Psoas muscle (tissue), 8 donors: ENCODE data around the gene ZMIZ1. TPM values are rescaled to one million over a fixed set of nuclear protein-coding genes. Genes with fewer than 3 reads are reported as not detected.

ENCODE experiments used
- ATAC-seq, 4 donors: fragments of 200-7000 bp; cut with Tn5 transposase; one replicate each; pipeline ENCODE4 v1.9.1; 2020; ENCODE audit warnings: moderate library complexity in 3 of 4, mild to moderate bottlenecking in 2 of 4
- DNase-seq, 2 donors: peaks; one replicate each; pipeline ENCODE4 v3.0.0-alpha.2; 2020
- H3K27ac ChIP-seq: fragments of 200-600 bp; one replicate; pipeline ENCODE4 v1.8.0; 2022
- H3K27me3 ChIP-seq, 3 donors: fragments of 200-600 bp in 1 of 3; one replicate each; pipeline versions ENCODE4 v1.6.1 to v1.8.0; 2013 to 2022; ENCODE audit warnings: low read length in 2 of 3, mild to moderate bottlenecking in 2 of 3, moderate library complexity in 1 of 3; ENCODE audit not compliant: insufficient read depth in 3 of 3
- H3K36me3 ChIP-seq, 2 donors: fragments of 200-600 bp in 1 of 2; one replicate each; pipeline versions ENCODE4 v1.6.1 to v1.8.0; 2013 to 2022; ENCODE audit warnings: low read depth in 1 of 2, mild to moderate bottlenecking in 1 of 2, moderate library complexity in 1 of 2; ENCODE audit not compliant: insufficient read depth in 1 of 2
- H3K4me1 ChIP-seq: fragments of 200-600 bp; one replicate; pipeline ENCODE4 v1.8.0; 2022
- H3K4me3 ChIP-seq: fragments of 200-600 bp; one replicate; pipeline ENCODE4 v1.8.0; 2022; ENCODE audit warnings: mild to moderate bottlenecking
- H3K9me3 ChIP-seq: fragments of 200-600 bp; one replicate; pipeline ENCODE4 v1.8.0; 2022
- WGBS, 3 donors: extraction: QIAGEN DNeasy Blood & Tissue Kit; methylation state at CpG; one replicate each; pipeline versions ENCODE4 v1.1.6 to v1.1.7; 2013; 5-methylcytosine and 5-hydroxymethylcytosine counted together
- intact Hi-C, 2 donors: fragments of 100-400 bp; cut with DNase I; formaldehyde crosslinking; loops; one replicate each; pipeline versions ENCODE4 v1.11.0 to v1.14.2; 2022
- polyA plus RNA-seq, 3 donors: library from polyadenylated mRNA; stranded (reverse); fragments of 200-250 nt; gene quantifications; one replicate each; pipeline ENCODE4 v1.2.3, GENCODE V29; 2013
- total RNA-seq, 4 donors: library from RNA; stranded (reverse); fragmentation: NEBNext Ultra II Directional in 2 of 4; extraction: Animal tissue kit (Norgen Biotek cat#: 25700) in 2 of 4; gene quantifications; one replicate each; pipeline versions ENCODE4 v1.2.1 to v1.2.4, GENCODE V29; 2021 to 2023
- TF ChIP-seq, protein P1 (sequence below): fragments of 200-600 bp; IDR thresholded peaks from one replicate; pipeline ENCODE4 v1.8.0; 2022; ENCODE audit warnings: antibody characterized with exemption
- donor health status: healthy with polysubstance abuse.
- donor health status: DM: no; HTN: no; CAD: no; lungs with moderate emphysema.
- donor health status: Bipolar disorder and iron deficiency.
- donor health status: healthy.
- donor health status: DM: yes; HTN: yes; CAD: no.
- donor health status: DM: no; HTN: no; CAD: no.
- donor health status: DM: no; HTN: no; CAD: no.
- donor health status: DM: yes; HTN: yes; CAD: no.

ZMIZ1 gene
- total and polyA plus RNA-seq, 7 donors, result 10.4 to 37.6 (median 30.0) TPM

DNA sequence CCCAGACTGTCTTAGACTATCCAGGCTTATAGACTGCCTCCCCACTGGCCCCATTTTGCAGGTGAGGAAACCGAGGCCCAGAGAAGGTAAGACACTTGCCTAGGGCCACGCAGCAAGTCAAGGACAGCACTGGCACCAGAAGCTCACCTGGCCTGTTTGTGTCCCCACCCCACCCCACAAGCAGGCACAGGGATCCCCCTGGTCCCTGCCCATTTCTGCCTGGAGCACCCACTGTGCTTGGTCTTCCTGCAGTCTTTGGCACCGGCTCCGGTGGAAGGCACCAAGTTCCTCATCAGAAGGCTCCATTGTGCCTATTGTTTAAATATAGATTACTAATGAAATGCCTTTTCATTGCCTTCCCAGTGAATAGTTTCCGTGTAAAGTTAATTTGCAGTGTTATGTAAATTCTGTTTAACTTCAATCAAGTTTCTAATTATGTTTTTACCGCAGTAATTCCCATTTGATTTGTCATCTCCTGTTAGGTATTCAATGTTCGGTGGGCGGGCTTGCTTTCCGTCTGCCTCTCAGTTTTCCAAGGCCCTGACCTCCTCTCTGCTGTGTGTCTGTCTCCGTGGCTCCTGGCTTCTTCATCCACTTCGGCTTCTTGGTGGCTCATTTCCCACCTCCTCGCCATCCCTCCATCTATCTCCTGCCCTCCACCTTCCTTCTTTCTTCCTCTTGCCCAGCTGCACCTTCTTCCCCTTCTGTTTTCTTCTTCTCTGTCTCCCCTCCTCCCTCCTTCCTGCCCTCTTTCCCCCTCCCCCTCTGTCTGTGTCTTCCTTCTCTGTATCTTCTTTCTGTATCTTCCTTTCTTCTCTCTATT is 75.8 kb downstream of the ZMIZ1 start:
- TF ChIP-seq, protein P1, sequence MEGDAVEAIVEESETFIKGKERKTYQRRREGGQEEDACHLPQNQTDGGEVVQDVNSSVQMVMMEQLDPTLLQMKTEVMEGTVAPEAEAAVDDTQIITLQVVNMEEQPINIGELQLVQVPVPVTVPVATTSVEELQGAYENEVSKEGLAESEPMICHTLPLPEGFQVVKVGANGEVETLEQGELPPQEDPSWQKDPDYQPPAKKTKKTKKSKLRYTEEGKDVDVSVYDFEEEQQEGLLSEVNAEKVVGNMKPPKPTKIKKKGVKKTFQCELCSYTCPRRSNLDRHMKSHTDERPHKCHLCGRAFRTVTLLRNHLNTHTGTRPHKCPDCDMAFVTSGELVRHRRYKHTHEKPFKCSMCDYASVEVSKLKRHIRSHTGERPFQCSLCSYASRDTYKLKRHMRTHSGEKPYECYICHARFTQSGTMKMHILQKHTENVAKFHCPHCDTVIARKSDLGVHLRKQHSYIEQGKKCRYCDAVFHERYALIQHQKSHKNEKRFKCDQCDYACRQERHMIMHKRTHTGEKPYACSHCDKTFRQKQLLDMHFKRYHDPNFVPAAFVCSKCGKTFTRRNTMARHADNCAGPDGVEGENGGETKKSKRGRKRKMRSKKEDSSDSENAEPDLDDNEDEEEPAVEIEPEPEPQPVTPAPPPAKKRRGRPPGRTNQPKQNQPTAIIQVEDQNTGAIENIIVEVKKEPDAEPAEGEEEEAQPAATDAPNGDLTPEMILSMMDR, result no peak
- peaks cover 67% of the 10 kb centered on the region for H3K4me1 ChIP-seq
- ATAC-seq, result no peak
- H3K9me3 ChIP-seq, result no peaks in the 10 kb centered on the region
- intact Hi-C loops, result loop anchor here in 1 of 2 donors (5.0 kb wide), 1 partner anchor 72 kb away; no protein-coding TSS in a partner anchor
- H3K36me3 ChIP-seq, result peaks cover 0 to 37% of the 10 kb centered on the region in 2 donors
- DNase-seq, result no peak
- WGBS, 3 donors, result 74 to 79% (median 75%) methylated on average over 12 of the region's 12 CpGs
- no peak overlapping the region for H3K4me3 ChIP-seq
- H3K27me3 ChIP-seq, result no peaks in the 10 kb centered on the region
- H3K27ac ChIP-seq, result peak overlapping the region; percentile 75

DNA sequence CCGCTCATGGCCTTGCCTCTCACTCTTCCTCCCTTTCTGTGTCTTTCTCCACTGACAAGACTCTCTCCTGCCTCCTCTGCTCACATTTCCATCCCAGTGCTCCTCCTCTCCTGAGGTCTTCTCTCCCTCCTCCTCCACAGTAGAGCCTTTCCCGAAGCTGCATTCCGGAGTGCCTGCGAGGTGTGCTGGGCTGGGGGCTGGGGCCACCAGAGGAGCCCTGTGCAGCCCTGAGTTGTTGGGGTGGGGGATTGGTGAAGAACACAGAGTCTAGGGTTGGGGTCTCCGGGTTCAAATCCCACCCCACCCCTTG is 76.4 kb downstream of the ZMIZ1 start:
- no peak overlapping the region for H3K4me3 ChIP-seq
- H3K9me3 ChIP-seq, result no peaks in the 10 kb centered on the region
- 84 to 92% (median 89%) methylated on average over 5 of the region's 5 CpGs for WGBS, 3 donors
- H3K36me3 ChIP-seq, result peaks cover 0 to 32% of the 10 kb centered on the region in 2 donors
- peak overlapping the region; percentile 75 for H3K27ac ChIP-seq
- intact Hi-C loops, result loop anchor here in 1 of 2 donors (5.0 kb wide), 1 partner anchor 73 kb away; no protein-coding TSS in a partner anchor
- ATAC-seq (no peak), DNase-seq (peak in 1 of 2 donors; percentile 5)
- peaks cover 67% of the 10 kb centered on the region for H3K4me1 ChIP-seq
- TF ChIP-seq, protein P1, result no peak
- no peaks in the 10 kb centered on the region for H3K27me3 ChIP-seq

DNA sequence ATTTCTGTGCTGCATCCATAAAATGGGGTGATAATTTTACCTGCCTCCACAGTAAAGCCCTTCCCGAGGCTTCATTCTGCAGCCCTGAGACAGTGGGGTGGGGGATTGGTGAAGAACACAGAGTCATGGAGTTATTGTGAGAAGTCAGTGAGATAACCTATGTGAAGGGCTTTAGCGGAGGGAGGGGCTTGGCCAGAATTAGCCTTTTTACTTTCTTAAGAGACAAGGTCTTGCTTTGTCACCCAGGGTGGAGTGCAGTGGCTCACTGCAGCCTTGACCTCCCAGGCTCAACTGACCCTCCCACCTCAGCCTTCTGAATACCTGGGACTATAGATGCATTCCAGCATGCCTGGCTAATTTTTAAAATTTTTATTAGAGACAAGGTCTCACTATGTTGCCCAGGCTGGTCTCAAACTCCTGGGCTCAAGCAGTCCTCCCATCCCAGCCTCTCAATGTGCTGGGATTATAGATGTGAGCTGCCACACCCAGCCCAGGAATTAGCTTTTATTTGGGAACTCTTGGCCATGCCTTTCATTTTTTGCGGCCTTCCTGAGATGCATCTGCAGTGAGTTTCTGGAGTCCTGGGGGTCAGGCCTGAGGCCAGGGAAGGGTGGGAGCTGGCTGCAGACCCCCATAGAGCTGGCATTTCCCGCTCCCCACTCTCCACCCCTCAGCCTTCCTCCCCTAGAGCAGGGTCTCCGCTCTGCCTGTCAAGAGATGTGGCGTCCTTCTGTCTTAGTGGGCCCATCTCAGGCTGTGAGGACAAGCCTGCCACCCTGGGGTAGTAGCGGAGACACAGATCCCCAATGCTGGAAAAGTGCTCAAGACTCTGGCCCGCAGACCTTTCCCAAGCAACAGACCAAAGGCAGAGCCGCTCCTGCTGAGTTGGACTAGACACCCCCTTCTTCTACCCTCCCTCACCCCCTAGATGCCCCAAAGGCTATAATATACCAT is 77.0 kb downstream of the ZMIZ1 start:
- H3K9me3 ChIP-seq, result no peaks in the 10 kb centered on the region
- H3K27me3 ChIP-seq, result no peaks in the 10 kb centered on the region
- ATAC-seq (no peak), DNase-seq (peak in 1 of 2 donors; percentile 9)
- H3K4me3 ChIP-seq, result no peak overlapping the region
- peaks cover 0 to 25% of the 10 kb centered on the region in 2 donors for H3K36me3 ChIP-seq
- H3K4me1 ChIP-seq, result peaks cover 72% of the 10 kb centered on the region
- peak overlapping the region; percentile 75 for H3K27ac ChIP-seq
- intact Hi-C loops, result loop anchor here in 1 of 2 donors (5.0 kb wide), 1 partner anchor 73 kb away; no protein-coding TSS in a partner anchor
- TF ChIP-seq, protein P1, result no peak
- WGBS, 3 donors, result 92 to 96% (median 93%) methylated on average over 9 of the region's 9 CpGs

DNA sequence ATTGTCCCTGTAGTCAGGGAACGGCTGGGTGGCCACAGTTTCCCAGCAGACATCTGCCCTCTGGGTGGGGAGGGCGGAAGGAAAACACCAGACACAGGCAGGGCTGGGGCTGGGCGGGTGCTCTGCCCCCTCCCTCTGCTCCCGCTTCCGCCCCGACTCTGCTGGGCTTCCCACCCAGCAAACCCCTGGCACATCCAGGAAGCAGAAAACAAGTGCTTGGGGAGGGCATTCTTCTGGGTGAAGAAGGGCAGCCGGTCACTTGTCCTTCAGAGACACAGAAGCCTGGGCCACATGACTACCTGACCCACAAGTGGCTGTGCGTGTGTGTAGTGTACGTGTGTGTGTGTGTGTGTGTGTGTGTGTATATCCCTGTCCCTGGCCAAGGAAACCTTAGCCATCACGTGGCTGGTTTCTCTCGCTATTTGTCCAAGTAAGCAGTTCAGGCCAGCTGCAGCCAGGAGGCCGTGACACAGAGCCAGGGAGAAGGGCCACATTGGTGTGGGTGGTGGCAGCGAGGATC is 77.9 kb downstream of the ZMIZ1 start:
- intact Hi-C loops, result loop anchor here in 1 of 2 donors (5.0 kb wide), 1 partner anchor 74 kb away; no protein-coding TSS in a partner anchor
- Histone ChIP-seq H3K4me1 (peaks cover 79% of the 10 kb centered on the region), H3K27ac (peak overlapping the region; percentile 75), H3K36me3 (peaks cover 0 to 19% of the 10 kb centered on the region in 2 donors), H3K27me3 (no peaks in the 10 kb centered on the region), H3K9me3 (no peaks in the 10 kb centered on the region), H3K4me3 (no peak overlapping the region)
- ATAC-seq, result peak; percentile 60 to 75 (median 72)
- WGBS, 3 donors, result 8 to 12% (median 10%) methylated on average over 13 of the region's 13 CpGs
- TF ChIP-seq, protein P1, result peak; percentile 37
- DNase-seq, result peak; percentile 80 to 89
